GM18498 (cell line): ENCODE measurements around the gene SUPT7L.
"Not testable (repeated sequence)": the region's sequence is repeated elsewhere in the genome, so short reads cannot be mapped to it uniquely, and the experiment has no call there.

ENCODE experiments used
- ATAC-seq: cut with Tn5 transposase; IDR thresholded peaks from one replicate; pipeline ENCODE4 v1.9.1; 2021; ENCODE audit warnings: mild to moderate bottlenecking, moderate library complexity; ENCODE audit not compliant: unreplicated experiment

SUPT7L gene

DNA sequence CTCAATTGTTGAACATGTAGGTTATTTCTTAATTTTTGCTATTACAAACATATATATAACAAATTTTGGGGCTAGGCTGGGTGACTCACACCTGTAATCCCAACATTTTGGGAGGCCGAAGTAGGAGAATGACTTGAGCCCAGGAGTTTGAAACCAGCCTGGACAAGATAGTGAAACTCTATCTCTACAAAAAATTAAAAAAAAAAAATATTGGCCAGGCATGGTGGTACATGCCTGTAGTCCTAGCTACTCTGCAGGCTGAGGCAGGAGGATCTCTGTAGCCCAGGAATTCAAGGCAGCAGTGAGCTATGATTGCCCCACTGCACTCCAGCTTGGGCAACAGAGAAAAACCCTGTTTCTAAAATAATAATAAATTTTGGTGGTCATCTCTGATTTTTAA, 23.8 kb upstream of the SUPT7L start:
- ATAC-seq = no peak

DNA sequence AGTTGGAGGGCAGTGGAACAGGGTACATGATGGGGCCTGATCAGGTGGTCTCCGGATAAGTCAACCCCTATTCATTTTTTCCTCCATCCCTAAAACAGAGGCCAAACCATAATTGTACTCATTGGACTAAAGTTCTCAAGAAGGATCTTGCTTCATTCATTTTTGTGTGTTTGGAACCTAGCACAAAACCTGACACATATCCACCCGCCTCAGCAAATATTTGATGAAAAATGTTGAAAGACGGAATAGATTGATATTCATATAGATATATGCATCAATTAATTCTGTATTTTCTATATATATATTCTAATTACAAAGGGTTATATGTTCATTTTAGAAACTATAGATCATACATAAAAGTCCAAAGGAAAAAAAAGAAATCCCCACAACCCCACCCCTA, 22.2 kb upstream of the SUPT7L start:
- ATAC-seq = no peak

DNA sequence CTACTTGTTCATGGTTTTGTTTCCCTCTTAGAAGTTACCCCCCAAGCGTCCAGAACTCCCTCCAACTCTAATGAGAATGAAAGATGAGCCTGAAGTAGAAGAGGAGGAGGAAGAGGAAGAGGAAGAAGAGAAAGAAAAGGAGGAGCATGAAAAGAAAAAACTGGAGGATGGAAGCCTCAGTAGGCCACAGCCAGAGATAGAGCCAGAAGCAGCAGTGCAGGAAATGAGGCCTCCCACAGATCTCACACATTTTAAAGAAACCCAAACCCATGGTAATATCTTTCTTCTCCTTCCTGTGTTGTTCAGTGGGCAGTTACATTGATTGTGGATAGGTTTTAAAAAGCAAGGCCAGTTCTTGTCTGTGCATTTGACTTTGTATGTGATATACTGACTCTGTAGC, 21.6 kb upstream of the SUPT7L start:
- not testable (repeated sequence) for ATAC-seq

DNA sequence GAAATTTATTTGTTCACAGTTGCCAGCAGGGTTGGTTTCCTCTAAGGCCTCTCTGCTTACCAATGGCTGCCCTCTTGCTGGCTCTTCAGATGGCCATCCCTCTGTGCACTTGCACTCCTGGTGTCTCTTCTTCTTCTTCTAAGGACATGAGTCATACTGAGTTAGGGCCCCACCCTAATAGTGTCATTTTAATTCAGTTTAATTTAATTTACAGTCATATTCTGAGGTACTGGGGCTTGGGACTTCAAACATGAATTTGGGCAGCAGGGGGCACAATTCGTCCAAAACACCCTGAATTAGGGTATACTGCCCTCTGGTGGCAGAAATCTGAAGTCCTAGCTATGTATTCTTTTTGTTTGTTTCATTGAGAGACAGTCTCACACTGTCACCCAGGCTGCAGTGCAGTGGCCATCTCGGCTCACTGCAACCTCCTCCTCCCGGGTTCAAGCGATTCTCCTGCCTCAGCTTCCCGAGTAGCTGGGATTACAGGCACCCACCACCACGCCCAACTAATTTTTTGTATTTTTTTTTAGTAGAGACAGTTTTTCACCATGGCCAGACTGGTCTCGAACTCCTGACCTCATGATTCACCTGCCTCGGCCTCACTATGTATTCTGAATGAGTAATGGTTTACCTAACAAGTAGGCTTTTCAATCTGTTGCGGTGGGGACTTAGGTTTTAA, 20.1 kb upstream of the SUPT7L start:
- ATAC-seq = peak; percentile 77

DNA sequence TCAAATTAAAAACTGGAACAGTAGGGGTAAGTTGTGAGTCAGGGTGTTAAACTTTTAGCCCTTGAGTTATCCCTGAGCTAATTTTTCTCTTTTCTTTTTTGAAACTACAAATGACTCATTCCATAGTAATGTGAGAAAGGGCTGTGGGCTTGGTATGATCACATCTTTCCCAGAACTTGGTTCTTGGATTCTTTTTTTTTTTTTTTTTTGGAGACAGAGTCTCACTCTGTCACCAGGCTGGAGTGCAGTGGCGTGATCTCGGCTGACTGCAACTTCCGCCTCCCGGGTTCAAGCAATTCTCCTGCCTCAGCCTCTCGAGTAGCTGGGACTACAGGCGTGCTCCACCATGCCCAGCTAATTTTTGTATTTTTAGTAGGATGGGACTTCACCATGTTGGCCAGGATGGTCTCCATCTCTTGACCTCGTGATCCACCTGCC, 18.9 kb upstream of the SUPT7L start:
- not testable (repeated sequence) for ATAC-seq

DNA sequence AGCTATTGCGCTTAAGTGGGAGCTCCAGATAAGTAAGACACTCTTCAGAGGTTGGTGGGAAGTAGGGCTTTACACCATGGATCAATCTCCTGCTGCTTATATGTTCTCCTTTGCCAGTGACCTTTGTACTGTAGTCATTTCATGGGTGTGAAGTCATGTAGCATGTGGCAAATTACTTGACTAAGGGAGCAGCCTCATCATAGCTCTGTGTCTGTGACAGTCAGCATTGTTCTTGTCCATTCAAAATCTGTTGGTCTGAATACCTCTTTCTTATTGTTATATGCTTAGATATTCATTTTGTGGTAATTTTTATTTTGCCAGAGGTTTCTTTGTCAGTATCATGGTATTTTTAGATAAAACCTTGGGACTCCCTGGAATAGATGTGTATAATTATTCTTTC, 18.4 kb upstream of the SUPT7L start:
- ATAC-seq = no peak

DNA sequence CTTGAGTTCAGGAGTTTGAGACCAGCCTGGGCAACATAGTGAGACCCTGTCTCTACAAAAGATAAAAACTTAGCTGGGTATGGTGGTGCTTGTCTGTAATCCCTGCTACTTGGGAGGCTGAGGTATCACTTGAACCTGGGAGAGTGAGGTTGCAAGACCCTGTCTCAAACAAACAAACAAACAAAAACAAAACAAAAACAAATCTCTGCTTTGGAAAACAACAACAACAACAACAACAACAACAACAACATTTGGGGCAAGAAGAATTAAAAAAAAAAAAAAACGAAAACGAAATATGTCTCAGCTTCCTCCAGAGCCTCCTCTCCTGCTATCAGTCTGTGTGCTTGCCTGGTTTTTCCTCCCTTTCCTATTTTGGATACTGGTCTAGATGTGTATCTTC, 17.2 kb upstream of the SUPT7L start:
- ATAC-seq = no peak

DNA sequence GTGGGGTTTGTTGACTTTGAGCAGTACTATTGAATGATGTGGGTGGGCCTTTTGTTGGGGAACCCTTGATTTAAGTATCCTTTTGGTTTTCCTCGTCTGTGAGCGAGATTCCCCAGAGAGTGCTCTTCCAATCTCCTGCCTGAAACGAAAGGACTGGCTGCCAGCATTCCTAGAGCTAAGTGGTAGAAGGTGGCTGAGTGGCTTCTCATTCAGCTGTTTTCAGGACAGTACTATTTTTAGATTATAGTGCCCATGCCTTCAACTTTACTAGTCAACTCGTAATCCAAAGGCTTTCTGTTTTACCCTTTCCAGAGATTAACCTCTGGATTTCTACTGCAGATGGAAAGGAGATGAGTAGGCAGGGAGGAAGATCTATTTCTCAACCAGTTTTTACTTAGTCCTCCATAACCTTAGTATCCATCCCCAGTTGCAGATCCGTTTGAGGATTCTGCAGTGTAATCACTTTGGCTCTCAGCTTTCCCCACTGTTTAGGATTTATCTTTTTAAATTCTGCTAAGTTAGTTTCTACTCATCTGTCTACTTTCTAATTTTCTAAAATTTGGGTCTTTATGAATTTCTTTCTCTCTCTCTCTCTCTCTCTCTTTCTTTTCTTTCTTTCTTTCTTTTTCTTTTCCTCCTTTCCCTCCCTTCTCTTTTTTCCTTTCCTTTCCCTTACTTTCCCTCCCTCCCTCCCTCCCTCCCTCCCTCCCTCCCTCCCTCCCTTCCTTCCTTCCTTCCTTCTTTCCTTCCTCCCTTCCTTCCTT, 9.5 kb upstream of the SUPT7L start:
- ATAC-seq = no peak

DNA sequence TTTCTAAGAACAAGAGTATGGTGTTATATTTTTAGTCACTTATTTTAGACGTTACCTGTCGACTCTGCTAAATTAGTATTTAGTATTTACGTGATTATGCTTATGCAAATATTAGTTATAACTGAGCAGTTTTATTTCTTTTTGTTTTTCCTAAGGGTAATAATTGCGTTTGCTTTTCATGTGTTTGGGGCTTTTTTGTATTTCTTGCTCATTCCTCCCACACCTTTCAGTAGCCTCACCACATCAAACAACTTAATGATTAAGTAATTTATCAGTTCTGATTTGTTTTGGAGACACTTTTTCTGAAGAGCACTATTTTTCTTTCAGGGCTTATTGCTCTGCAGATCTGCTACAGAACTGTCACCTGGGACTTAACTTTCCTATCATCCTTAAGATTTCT, 7.8 kb upstream of the SUPT7L start:
- no peak for ATAC-seq

DNA sequence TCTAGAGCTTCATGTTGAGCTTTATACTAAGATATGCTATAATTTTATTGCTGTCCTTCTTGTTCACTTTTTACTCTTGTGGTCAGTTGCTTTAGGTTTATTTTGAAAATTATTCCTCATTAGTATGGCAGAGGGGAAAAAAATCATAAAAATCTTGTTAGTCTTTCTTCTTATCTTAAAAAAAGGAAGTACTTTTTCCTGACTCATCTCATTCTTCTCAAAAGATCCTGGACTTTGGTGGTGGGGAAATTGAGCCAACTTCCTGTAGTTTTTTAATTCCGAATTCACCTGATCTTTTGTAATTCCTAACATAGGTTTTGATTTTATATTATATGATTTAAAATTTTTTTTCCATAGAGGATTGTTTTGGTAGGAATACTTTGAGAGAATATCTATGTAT, 4.0 kb upstream of the SUPT7L start:
- ATAC-seq = no peak

DNA sequence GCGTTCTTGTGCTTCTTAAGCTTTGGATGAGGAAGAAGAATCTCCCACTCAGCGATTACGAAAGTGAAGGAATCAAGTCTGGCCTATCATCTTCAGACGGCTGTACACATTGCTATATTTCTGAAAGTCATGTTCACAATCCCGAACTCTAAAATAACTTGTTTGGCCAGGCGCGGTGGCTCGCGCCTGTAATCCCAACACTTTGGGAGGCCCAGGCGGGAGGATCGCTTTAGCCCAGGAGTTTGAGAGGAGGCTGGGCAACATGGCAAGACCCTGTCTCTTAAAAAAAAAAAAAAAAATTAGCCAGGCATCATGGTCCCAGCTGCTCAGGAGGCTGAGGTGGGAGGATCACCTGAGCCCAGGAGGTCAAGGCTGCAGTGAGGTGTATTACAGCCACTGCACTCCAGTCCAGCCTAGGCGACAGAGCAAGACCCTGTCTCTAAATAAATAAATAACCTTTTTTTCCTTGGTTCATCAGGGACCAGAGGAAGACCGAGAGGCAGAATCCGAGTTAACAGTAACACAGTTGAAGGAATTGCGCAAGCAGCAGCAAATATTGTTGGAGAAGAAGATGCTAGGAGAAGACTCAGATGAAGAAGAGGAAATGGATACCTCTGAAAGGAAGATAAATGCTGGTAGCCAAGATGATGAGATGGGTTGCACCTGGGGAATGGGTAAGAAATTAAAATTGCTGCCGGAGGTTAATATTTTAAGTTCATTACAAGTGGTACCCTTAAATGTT, 1.4 kb upstream of the SUPT7L start:
- ATAC-seq = no peak

DNA sequence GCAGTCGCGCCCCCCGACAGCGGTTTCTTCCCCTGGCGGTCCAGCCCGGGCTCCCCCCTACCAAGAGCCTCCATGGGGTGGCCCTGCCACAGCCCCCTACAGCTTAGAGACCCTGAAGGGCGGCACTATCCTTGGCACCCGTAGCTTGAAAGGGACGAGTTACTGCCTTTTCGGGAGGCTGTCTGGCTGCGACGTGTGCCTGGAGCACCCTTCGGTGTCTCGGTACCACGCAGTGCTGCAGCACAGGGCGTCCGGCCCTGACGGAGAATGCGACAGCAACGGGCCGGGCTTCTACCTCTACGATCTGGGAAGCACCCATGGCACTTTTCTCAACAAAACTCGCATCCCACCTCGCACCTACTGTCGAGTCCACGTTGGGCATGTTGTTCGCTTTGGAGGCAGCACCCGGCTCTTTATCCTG, 750 bp upstream of the SUPT7L start:
- ATAC-seq = peak; percentile 26

DNA sequence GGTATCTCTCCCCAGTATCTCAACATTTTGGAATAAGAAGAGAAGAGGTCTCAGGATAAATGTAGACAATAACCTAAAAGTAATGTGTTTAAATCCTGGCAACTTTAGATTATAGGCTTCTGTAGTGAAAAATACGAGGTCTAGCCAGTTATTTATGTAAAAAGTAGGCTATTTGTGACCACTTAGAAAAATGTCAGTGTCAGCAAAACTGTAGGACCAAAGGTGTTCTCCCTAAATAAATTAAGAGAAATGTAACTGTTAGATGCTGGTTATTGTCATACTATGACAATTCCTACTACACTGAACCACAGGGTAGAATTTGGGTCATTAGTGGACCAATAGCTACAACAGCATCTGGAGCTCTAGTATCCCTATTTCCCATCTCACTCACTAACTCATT, 2.0 kb downstream of the SUPT7L start:
- ATAC-seq = no peak

DNA sequence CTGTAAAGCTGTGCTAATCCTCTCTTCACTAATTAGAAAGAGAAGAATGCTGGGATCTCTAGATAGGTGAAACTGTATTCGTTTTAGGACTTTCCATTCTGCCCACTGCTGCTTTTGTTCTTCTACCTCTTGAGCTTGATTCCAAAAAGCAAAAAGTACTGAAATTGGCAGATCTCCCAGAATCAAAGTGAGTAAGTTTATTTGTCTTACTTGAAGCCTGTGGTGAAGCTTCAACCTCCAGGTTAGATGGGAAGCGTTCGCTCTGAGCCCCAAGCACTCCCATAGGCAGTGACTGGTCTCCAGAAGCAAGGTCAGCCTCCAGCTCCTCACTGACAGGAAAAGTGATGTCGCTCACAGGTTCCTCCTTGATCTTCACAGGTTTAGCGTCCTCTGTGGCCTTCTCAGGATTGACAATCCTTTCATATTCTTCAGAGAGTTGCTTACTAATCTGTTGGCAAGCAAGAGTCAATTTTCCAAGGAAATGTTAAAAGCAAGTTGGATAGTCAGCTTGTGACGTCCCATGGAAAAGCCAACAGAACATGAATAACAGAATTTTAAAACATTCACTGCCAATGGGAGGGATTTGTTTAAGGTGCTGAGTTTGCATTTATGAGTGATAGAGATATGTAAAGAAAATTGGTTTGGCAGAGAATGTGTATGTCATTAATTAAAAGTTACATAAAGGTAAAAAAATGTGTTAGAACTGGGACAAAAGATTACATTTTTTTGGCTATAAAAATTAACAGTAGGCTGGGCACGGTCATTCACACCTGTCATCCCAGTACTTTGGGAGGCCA, 8.1 kb downstream of the SUPT7L start:
- ATAC-seq = no peak

DNA sequence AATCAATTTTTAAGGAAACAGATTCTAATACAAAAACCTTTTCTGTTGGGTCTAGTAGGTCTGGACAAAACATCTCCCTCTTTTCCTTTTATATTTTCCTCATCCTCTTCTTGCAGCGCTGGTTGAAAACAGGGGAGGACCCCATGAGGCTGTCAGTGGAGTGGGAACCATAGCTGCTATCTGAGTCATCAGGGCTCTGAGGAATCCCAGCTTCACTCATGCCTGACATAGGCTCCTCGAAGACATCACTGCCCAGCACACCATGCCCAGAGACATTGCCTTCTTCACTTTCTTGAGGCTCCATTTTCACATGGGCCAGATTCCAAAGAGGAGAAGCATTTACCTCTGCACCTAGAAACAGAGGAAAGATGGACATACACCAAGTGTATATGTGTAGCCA, 10.0 kb downstream of the SUPT7L start:
- no peak for ATAC-seq

DNA sequence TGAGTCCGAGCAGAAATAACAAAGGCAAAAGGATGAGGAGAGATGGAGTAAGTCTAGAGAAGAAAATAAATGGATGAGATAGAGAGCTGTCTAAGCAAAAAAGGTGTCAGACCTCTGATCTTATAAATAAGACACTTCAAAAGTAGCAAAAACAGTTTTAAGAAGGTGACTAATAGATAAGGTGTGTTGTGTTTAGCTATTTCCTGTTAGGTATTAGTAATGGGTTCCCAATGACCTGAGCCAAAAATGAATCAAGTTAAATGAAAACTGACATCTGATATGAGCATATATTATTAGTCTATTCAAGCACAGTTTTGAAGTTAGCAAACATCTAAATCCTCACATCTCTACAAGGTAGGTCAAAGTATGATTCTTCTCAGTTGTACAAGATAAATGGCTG, 10.6 kb downstream of the SUPT7L start:
- ATAC-seq = no peak

DNA sequence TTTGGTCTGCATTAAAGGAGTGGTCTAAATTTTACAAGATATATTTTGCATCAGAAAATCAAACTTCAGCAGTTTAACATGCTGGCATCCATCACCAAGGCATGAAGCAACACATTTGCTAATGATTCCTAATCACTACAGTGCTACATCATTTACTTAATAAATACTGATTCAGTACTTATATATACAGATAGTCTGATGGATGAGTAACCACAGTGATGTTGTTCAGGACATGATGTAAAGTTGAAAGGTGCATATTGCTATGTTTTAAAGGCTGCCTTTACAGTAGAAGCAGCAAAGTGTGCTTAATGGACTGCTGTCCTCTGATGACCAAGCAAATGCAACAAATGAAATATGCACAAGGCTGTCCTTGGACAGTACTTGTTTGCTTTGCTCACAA, 11.1 kb downstream of the SUPT7L start:
- ATAC-seq = no peak

DNA sequence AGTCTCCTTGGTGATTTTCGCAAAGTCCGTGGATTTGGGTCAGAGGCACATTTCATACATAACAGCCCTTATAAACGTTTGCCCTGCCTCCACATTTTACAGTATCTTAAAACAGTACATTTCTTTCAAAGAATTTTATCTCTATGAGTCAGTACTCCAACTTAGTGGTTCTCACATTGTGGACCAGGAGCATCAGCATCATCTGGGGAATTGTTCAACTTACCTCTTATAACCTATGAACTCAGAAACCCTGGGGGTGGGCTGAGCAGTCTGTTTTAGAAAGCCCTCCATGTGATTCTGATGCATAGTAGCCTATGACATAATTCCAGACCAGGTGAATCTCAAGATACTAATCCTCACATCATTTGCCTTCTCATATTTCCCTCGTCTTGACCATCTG, 12.4 kb downstream of the SUPT7L start:
- ATAC-seq = no peak

DNA sequence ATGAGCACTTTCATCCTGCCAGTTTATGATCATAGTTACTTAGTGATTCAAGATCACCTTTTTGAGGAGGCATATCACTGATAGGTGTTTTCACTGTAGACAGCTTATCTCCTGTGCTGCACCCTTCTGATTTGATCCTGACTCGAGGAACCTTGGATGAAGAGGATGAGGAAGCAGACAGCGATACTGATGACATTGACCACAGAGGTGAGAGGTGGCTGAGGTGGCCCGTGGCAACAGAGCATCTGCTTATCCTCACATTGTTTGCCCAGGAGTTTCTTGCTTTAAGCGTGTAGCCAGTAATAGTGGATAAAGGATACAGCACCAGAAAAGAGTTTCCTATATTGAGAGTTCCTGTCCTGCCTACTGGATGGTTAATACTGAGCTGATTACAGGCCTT, 15.7 kb downstream of the SUPT7L start:
- no peak for ATAC-seq

DNA sequence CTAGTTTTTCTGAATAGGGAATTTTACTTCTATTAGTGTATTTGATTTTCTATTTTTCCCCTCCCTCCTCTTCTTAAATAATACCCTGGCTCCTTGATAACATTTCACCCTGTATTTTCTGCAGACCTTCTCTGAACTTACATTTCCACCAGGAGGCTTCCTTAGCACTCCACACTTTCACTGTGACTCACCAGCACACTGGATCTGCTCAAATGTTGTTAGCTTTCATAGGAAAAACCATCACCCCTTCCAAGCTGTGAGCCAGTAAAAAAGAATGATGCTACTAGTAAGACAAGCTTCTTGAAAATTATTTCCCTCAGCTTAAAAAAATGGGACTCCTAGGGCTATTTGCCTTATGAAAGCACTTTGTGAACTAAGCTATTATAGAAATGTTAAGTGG, 16.1 kb downstream of the SUPT7L start:
- ATAC-seq = no peak

DNA sequence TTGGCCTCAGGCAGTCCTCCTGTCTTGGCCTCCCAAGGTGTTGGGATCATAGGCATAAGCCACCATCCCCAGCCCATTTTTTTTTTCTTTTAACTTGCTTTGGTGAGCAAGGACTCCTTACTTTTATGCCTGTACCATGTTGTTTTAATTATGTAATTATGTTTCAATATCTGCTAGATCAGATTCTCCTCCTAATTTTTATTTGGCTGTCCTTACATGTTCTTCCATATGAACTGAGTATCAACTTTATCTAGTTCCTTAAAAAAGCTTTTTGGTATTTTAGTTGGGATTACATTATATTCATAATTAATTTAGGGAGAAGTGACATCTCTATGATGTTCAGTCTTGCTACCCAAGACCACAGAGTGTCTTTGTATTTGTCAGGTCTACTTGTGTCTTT, 18.2 kb downstream of the SUPT7L start:
- no peak for ATAC-seq
